ENCODE measurements around the gene LYRM4.

The LYRM4 gene

DNA sequence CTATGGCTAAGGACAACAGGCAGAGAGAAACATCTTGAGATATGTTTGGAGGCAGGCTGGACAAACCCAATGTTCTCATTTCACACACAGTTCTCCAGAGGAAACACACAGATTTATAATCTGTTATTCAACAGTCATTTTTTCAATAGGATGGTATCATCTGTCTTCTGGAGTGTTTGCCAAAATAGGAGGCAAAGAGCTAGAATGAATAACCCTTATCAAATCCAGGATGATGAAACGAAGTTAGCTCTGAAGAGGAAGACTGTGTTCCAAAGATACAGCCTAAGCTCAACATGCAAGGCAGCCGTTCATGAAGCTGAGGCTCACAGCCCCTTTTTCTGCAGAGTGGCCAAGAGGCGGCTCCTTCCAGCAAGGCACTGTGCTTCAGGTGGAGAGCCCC is 104.8 kb downstream of the LYRM4 start:
- CTCF ChIA-PET = interaction anchor here (1.8 kb wide), 1 partner anchor 12 kb away, joined by 9 read pairs; no protein-coding TSS in a partner anchor
- POLR2A ChIA-PET = no interaction called here
- TF ChIP-seq CTCF (IDR thresholded peaks at IDR 0.05; ENCODE audit: insufficient read depth, low read length, missing control alignments) = no peak
- no peak overlapping the region for H3K4me3 ChIP-seq (ENCODE audit: low read depth, low read length)
- DNase-seq (ENCODE audit: low read depth, low spot score) = no peak

DNA sequence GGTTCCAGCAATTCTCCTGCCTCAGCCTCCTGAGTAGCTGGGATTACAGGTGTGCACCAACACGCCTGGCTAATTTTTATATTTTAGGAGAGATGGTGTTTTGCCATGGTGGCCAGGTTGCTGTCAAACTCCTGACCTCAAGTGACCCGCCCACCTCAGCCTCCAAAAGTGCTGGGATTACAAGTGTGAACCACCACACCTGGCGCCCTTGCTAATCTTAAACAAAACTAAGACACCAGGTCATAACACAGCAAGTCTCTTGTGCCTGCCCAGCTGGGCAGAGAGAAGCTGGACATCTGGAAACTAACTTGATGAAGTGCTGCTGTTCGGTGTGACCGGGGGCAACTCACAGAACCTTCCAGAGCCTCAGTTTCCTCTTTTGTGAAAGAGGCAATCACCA is 107.6 kb downstream of the LYRM4 start:
- TF ChIP-seq CTCF (IDR thresholded peaks at IDR 0.05; ENCODE audit: insufficient read depth, low read length, missing control alignments) = no peak
- ChIA-PET POLR2A (no interaction called here), CTCF (interaction anchor here (1.0 to 3.2 kb wide), 2 partner anchors 9 to 17 kb away, joined by 3 to 19 read pairs; no protein-coding TSS in a partner anchor)
- DNase-seq (ENCODE audit: low read depth, low spot score) = no peak
- no peak overlapping the region for H3K4me3 ChIP-seq (ENCODE audit: low read depth, low read length)

DNA sequence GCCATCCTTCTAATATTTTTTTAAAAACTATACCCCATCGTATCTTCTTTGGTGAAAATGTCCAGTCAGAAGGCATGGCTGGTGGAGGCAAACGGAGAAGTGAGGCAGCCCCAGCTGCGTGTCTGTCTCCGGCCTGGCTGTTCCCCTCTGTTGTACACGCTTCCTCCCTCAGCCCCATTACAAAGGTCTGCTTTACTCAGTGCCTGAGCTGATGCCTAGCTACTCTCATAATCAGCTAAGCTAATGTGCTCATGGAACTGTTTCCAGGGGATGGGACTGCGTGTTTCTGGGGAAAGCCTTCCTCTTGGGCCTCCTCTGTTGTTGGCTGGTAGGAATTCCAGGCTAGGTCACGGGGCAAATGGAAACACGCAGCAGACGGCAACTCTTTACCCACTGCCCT is 108.3 kb downstream of the LYRM4 start:
- CTCF ChIA-PET = interaction anchor here (1.0 to 3.2 kb wide), 3 partner anchors 9 to 62 kb away, joined by 4 to 19 read pairs (median 4); no protein-coding TSS in a partner anchor
- H3K4me3 ChIP-seq (ENCODE audit: low read depth, low read length) = no peak overlapping the region
- POLR2A ChIA-PET = no interaction called here
- TF ChIP-seq CTCF (IDR thresholded peaks at IDR 0.05; ENCODE audit: insufficient read depth, low read length, missing control alignments) = no peak
- DNase-seq (ENCODE audit: low read depth, low spot score) = no peak

DNA sequence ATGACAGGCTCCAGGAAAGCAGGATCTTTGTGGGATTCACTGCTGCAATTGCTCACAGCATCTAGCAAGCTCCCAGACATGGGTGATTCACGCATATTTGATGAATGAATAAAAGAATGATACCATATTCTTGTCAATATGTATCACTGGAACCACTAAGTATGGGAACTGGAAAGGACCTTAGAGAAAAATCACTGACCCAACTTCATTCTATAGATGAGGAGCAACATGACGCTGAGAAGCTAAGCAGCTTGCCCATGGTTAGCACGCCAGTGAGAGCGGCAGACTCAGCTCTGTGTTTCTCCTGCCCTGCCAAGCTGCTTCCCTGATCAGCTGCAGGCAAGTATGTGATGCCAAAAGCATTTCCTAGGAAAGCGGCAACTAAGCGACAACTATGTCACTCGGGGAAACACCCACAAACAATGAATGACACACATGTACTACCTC is 108.8 kb downstream of the LYRM4 start:
- CTCF ChIA-PET = interaction anchor here (1.0 to 13.6 kb wide), 4 partner anchors 8 to 251 kb away, joined by 4 to 129 read pairs (median 12); no protein-coding TSS in a partner anchor
- no peak for TF ChIP-seq CTCF (IDR thresholded peaks at IDR 0.05; ENCODE audit: insufficient read depth, low read length, missing control alignments)
- peak; percentile 64 for DNase-seq (ENCODE audit: low read depth, low spot score)
- H3K4me3 ChIP-seq (ENCODE audit: low read depth, low read length) = no peak overlapping the region
- POLR2A ChIA-PET = interaction anchor here (0.6 kb wide), 1 partner anchor 212 kb away, joined by 3 read pairs; no protein-coding TSS in a partner anchor

- CTCF ChIA-PET = interaction anchor here (1.0 to 13.6 kb wide), 5 partner anchors 8 to 252 kb away, joined by 4 to 129 read pairs (median 4); no protein-coding TSS in a partner anchor
- POLR2A ChIA-PET = interaction anchor here (0.6 kb wide), 1 partner anchor 212 kb away, joined by 3 read pairs; no protein-coding TSS in a partner anchor
- TF ChIP-seq CTCF (IDR thresholded peaks at IDR 0.05; ENCODE audit: insufficient read depth, low read length, missing control alignments) = no peak
- H3K4me3 ChIP-seq (ENCODE audit: low read depth, low read length) = no peak overlapping the region
- DNase-seq (ENCODE audit: low read depth, low spot score) = no peak
These were observed 109.3 kb downstream of the LYRM4 start for GRCh38 chr6:5151360-5151954.

GRCh38 chr6:5150551-5151075 is 110.1 kb downstream of the LYRM4 start:
- H3K4me3 ChIP-seq (ENCODE audit: low read depth, low read length) = no peak overlapping the region
- POLR2A ChIA-PET = no interaction called here
- DNase-seq (ENCODE audit: low read depth, low spot score) = no peak
- no peak for TF ChIP-seq CTCF (IDR thresholded peaks at IDR 0.05; ENCODE audit: insufficient read depth, low read length, missing control alignments)
- CTCF ChIA-PET = interaction anchor here (1.0 to 13.6 kb wide), 6 partner anchors 9 to 253 kb away, joined by 3 to 129 read pairs (median 4); no protein-coding TSS in a partner anchor

Measured in AG04449 (cell line).